HG03342 (cell line): Measurements from ENCODE around the gene EPHA2.

ENCODE experiments used
- ATAC-seq: cut with Tn5 transposase; IDR thresholded peaks from one replicate; pipeline ENCODE4 v1.9.1; 2021; ENCODE audit warnings: mild to moderate bottlenecking, moderate library complexity; ENCODE audit not compliant: unreplicated experiment

The EPHA2 gene

GRCh38 chr1:16151196-16151994 lies 4.5 kb downstream of the EPHA2 start:
- no peak for ATAC-seq

GRCh38 chr1:16150508-16150907 lies 5.4 kb downstream of the EPHA2 start:
- ATAC-seq = no peak

- ATAC-seq = no peak
Observed at GRCh38 chr1:16149702-16150488, 6.0 kb downstream of the EPHA2 start.

GRCh38 chr1:16149146-16149545 lies 6.7 kb downstream of the EPHA2 start:
- no peak for ATAC-seq

GRCh38 chr1:16148329-16149092 lies 7.4 kb downstream of the EPHA2 start:
- ATAC-seq = no peak

- ATAC-seq = no peak
Observed at GRCh38 chr1:16147156-16147926, 8.5 kb downstream of the EPHA2 start.

- no peak for ATAC-seq
Observed at GRCh38 chr1:16146279-16147155, 9.4 kb downstream of the EPHA2 start.

- ATAC-seq = no peak
Observed at GRCh38 chr1:16145662-16146278, 10.1 kb downstream of the EPHA2 start.

- no peak for ATAC-seq
Observed at GRCh38 chr1:16145030-16145661, 10.7 kb downstream of the EPHA2 start.

GRCh38 chr1:16144325-16145029 lies 11.4 kb downstream of the EPHA2 start:
- ATAC-seq = no peak

GRCh38 chr1:16143566-16144324 lies 12.1 kb downstream of the EPHA2 start:
- no peak for ATAC-seq

GRCh38 chr1:16143005-16143565 lies 12.8 kb downstream of the EPHA2 start:
- ATAC-seq = no peak

GRCh38 chr1:16142383-16142995 lies 13.4 kb downstream of the EPHA2 start:
- ATAC-seq = no peak

- no peak for ATAC-seq
Observed at GRCh38 chr1:16141573-16142336, 14.1 kb downstream of the EPHA2 start.

GRCh38 chr1:16140068-16140596 lies 15.7 kb downstream of the EPHA2 start:
- ATAC-seq = no peak
